ENCODE data around the gene BRS3.

The BRS3 gene

DNA sequence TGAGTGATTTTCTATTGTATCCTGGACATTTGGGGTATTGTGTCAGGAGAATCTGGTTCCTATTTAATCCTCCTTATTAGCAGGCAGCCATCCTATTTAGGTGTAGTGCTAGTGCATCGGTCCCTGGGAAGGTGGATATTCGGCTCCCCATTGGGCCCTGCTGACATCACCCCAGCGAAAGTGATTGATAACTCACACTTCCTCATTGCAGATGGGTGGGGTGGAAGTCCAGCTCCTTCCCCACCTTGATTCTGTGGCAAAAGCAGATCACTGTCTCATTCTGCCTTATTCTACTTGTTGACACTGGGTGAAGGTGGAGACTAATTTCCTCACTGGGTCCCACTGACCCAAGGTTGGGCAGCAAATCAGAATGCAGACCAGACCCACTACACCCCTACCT, 23.2 kb upstream of the BRS3 start:
- TF ChIP-seq FOXK2 (IDR thresholded peaks at IDR 0.05) = no peak
- TF ChIP-seq FOXM1 (IDR thresholded peaks at IDR 0.05; ENCODE audit: borderline replicate concordance) = no peak
- TF ChIP-seq ZNF384 (IDR thresholded peaks at IDR 0.05) = no peak
- no peak for TF ChIP-seq SP1 (IDR thresholded peaks at IDR 0.05)
- TF ChIP-seq ELF4 (IDR thresholded peaks at IDR 0.05) = no peak
- no peak for TF ChIP-seq SUZ12 (IDR thresholded peaks at IDR 0.05)
- no peak for TF ChIP-seq FOXA1 (IDR thresholded peaks at IDR 0.05)
- no peak for TF ChIP-seq CTBP1 (IDR thresholded peaks at IDR 0.05; ENCODE audit: borderline replicate concordance)
- TF ChIP-seq TARDBP (IDR thresholded peaks at IDR 0.05) = no peak
- no peak for TF ChIP-seq HDGF (IDR thresholded peaks at IDR 0.05; ENCODE audit: borderline replicate concordance)
- no peak for TF ChIP-seq NFRKB (IDR thresholded peaks at IDR 0.05)
- TF ChIP-seq L3MBTL2 (conservative IDR thresholded peaks at IDR 0.05) = no peak
- TF ChIP-seq LEF1 (IDR thresholded peaks at IDR 0.05; ENCODE audit: borderline replicate concordance) = no peak
- no peak for TF ChIP-seq ARNT (IDR thresholded peaks at IDR 0.05)
- ChIA-PET CTCF (no interaction called here), POLR2A (no interaction called here)
- no peak for DNase-seq (ENCODE audit: extremely low spot score)

DNA sequence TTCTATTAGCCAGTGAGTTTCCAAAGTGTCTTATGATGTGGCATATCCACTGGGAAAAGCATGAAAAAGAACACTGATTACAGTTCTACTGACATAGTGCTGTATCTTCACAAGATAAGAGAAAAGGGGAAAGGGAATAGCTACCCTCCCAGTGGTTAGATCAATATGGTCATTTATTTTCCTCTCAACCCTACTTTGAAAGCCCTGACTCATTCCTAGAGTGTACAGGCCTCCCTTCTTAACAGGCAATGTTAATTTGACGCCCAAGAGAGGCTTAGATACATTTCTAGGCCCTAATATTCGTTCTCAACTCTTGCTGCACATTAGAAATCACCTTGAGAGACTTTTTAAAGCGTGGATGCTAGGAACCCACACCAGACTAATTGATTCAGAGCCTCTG, 20.4 kb upstream of the BRS3 start:
- DNase-seq (ENCODE audit: extremely low spot score) = no peak
- ChIA-PET POLR2A (no interaction called here), CTCF (no interaction called here)
- no peak for TF ChIP-seq ARNT (IDR thresholded peaks at IDR 0.05)
- no peak for TF ChIP-seq L3MBTL2 (conservative IDR thresholded peaks at IDR 0.05)
- TF ChIP-seq ZNF384 (IDR thresholded peaks at IDR 0.05) = no peak

DNA sequence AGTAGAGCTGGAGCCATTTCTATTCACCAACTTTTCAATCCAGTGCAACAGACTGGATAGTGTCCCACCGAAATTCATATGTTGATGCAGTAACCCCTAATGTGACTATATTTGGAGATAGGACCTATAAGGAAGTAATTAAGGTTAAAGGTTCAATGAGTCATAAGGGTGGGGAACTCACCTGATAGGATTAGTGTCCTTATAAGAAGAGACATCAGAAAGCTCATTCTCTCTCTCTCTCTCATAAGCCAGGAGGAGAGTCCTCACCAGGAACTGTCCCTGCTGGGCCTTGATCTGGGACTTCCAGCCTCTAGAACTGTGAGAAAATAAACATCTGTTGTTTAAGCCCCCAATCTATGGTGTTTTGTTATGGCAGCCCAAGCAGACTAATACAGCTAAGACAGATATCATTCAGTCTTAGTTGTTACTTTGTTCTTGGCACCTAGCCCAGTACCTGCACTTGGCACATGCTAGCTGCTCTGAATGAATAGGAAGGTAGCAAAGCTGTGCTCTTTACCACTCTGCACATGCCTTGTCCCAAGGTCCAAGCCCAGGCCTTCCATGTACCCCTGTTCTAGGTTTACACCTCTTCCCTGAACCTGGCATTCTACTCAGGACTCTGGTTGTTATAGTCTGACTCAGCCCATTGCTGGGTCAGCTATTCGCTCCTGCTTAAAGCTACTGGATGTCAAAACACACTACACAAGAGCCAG, 19.2 kb upstream of the BRS3 start:
- no peak for DNase-seq (ENCODE audit: extremely low spot score)
- POLR2A ChIA-PET = no interaction called here
- TF ChIP-seq SUZ12 (IDR thresholded peaks at IDR 0.05) (no peak), ELF4 (IDR thresholded peaks at IDR 0.05) (no peak), LEF1 (IDR thresholded peaks at IDR 0.05; ENCODE audit: borderline replicate concordance) (no peak), CTBP1 (IDR thresholded peaks at IDR 0.05; ENCODE audit: borderline replicate concordance) (no peak), FOXA1 (IDR thresholded peaks at IDR 0.05) (no peak), L3MBTL2 (conservative IDR thresholded peaks at IDR 0.05) (no peak), HDGF (IDR thresholded peaks at IDR 0.05; ENCODE audit: borderline replicate concordance) (no peak), NFRKB (IDR thresholded peaks at IDR 0.05) (no peak), SP1 (IDR thresholded peaks at IDR 0.05) (no peak), ZNF384 (IDR thresholded peaks at IDR 0.05) (no peak), BHLHE40 (IDR thresholded peaks at IDR 0.05; ENCODE audit: borderline replicate concordance) (no peak), TARDBP (IDR thresholded peaks at IDR 0.05) (no peak), FOXM1 (IDR thresholded peaks at IDR 0.05; ENCODE audit: borderline replicate concordance) (no peak), ARNT (IDR thresholded peaks at IDR 0.05) (no peak), FOXK2 (IDR thresholded peaks at IDR 0.05) (no peak)
- TF ChIP-seq, protein P1, sequence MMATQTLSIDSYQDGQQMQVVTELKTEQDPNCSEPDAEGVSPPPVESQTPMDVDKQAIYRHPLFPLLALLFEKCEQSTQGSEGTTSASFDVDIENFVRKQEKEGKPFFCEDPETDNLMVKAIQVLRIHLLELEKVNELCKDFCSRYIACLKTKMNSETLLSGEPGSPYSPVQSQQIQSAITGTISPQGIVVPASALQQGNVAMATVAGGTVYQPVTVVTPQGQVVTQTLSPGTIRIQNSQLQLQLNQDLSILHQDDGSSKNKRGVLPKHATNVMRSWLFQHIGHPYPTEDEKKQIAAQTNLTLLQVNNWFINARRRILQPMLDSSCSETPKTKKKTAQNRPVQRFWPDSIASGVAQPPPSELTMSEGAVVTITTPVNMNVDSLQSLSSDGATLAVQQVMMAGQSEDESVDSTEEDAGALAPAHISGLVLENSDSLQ (IDR thresholded peaks at IDR 0.05) = no peak
- CTCF ChIA-PET = no interaction called here

DNA sequence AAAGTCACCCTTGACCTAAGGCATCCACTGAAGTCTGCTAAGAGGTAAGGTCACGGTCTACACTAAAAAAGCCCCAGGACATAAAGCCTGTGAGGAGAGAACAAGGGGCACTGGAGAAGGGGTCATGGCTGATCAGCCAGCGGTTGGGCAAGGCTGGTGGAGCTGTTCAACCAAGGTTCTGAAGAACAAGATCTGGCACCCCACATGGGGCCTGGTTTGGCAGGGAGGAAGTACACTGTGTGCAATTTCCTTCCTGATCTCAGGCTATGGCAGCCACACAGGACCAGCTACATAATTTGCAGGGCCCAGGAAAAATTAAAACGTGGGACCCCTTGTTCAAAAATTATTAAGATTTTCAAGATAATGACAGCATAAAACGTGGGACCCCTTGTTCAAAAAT, 14.1 kb upstream of the BRS3 start:
- no peak for DNase-seq (ENCODE audit: extremely low spot score)
- POLR2A ChIA-PET = no interaction called here
- no peak for TF ChIP-seq FOXA1 (IDR thresholded peaks at IDR 0.05)
- no peak for TF ChIP-seq LEF1 (IDR thresholded peaks at IDR 0.05; ENCODE audit: borderline replicate concordance)
- no peak for TF ChIP-seq TARDBP (IDR thresholded peaks at IDR 0.05)
- TF ChIP-seq CTBP1 (IDR thresholded peaks at IDR 0.05; ENCODE audit: borderline replicate concordance) = no peak
- TF ChIP-seq L3MBTL2 (conservative IDR thresholded peaks at IDR 0.05) = no peak
- TF ChIP-seq, protein P1 (IDR thresholded peaks at IDR 0.05) = no peak
- TF ChIP-seq ELF4 (IDR thresholded peaks at IDR 0.05) = no peak
- TF ChIP-seq ARNT (IDR thresholded peaks at IDR 0.05) = no peak
- TF ChIP-seq SUZ12 (IDR thresholded peaks at IDR 0.05) = no peak
- no peak for TF ChIP-seq SP1 (IDR thresholded peaks at IDR 0.05)
- no peak for TF ChIP-seq FOXM1 (IDR thresholded peaks at IDR 0.05; ENCODE audit: borderline replicate concordance)
- no peak for TF ChIP-seq BHLHE40 (IDR thresholded peaks at IDR 0.05; ENCODE audit: borderline replicate concordance)
- TF ChIP-seq FOXK2 (IDR thresholded peaks at IDR 0.05) = no peak
- no peak for TF ChIP-seq ZNF384 (IDR thresholded peaks at IDR 0.05)
- TF ChIP-seq NFRKB (IDR thresholded peaks at IDR 0.05) = no peak
- TF ChIP-seq HDGF (IDR thresholded peaks at IDR 0.05; ENCODE audit: borderline replicate concordance) = no peak
- CTCF ChIA-PET = no interaction called here

DNA sequence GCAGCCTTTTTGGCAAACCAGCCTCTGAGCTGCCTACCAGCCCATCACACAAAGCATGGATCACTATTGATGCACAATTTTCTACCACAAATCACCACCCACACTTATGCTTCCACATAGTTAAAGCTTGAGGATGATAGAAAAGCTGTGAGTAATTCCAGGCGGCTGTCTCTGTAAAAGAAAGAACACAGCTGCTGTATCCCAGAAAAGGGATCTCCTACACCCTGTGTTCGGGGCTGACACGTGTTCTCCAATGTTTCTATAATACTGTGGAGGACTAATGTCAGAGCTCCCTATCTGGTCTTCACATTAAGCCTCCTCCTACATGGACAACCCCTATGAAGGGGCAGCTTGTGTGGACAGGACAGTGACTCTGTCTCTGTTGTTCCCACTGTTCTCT, 12.5 kb upstream of the BRS3 start:
- ChIA-PET CTCF (interaction anchor here (1.1 kb wide), 1 partner anchor 11 kb away, joined by 3 read pairs; no protein-coding TSS in a partner anchor), POLR2A (no interaction called here)
- TF ChIP-seq NFRKB (IDR thresholded peaks at IDR 0.05) (no peak), LEF1 (IDR thresholded peaks at IDR 0.05; ENCODE audit: borderline replicate concordance) (no peak), ARNT (IDR thresholded peaks at IDR 0.05) (no peak), FOXK2 (IDR thresholded peaks at IDR 0.05) (no peak), FOXM1 (IDR thresholded peaks at IDR 0.05; ENCODE audit: borderline replicate concordance) (no peak), ZNF384 (IDR thresholded peaks at IDR 0.05) (no peak), L3MBTL2 (conservative IDR thresholded peaks at IDR 0.05) (no peak), SUZ12 (IDR thresholded peaks at IDR 0.05) (no peak), CTBP1 (IDR thresholded peaks at IDR 0.05; ENCODE audit: borderline replicate concordance) (no peak), BHLHE40 (IDR thresholded peaks at IDR 0.05; ENCODE audit: borderline replicate concordance) (no peak), FOXA1 (IDR thresholded peaks at IDR 0.05) (no peak), SP1 (IDR thresholded peaks at IDR 0.05) (no peak), TARDBP (IDR thresholded peaks at IDR 0.05) (no peak)
- DNase-seq (ENCODE audit: extremely low spot score) = no peak

DNA sequence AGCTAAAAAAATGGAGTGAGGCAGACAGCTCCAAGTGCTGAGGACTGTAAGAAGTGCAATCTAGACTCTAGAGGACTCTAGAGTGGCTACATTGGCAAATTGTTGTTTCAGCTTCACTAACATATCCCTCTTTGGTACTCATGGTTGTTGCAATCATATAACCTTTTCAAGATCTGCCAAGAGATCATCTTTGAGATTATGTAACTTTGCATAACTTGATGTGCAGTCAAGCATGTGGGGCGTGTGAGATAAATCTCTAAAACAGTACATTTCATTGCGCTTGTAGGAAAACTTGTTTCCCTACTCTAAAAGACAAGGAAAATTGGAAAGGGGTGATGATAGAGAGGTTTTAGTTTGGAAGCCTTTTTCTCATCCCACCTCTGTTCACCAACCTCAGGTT, 11.2 kb upstream of the BRS3 start:
- ChIA-PET CTCF (no interaction called here), POLR2A (no interaction called here)
- no peak for TF ChIP-seq L3MBTL2 (conservative IDR thresholded peaks at IDR 0.05)
- TF ChIP-seq FOXA1 (IDR thresholded peaks at IDR 0.05) = no peak
- TF ChIP-seq LEF1 (IDR thresholded peaks at IDR 0.05; ENCODE audit: borderline replicate concordance) = no peak
- TF ChIP-seq, protein P1 (IDR thresholded peaks at IDR 0.05) = no peak
- TF ChIP-seq BHLHE40 (IDR thresholded peaks at IDR 0.05; ENCODE audit: borderline replicate concordance) = no peak
- no peak for TF ChIP-seq CTBP1 (IDR thresholded peaks at IDR 0.05; ENCODE audit: borderline replicate concordance)
- no peak for TF ChIP-seq SP1 (IDR thresholded peaks at IDR 0.05)
- TF ChIP-seq ARNT (IDR thresholded peaks at IDR 0.05) = no peak
- TF ChIP-seq NFRKB (IDR thresholded peaks at IDR 0.05) = no peak
- no peak for TF ChIP-seq FOXK2 (IDR thresholded peaks at IDR 0.05)
- no peak for TF ChIP-seq ELF4 (IDR thresholded peaks at IDR 0.05)
- no peak for TF ChIP-seq SUZ12 (IDR thresholded peaks at IDR 0.05)
- TF ChIP-seq FOXM1 (IDR thresholded peaks at IDR 0.05; ENCODE audit: borderline replicate concordance) = no peak
- TF ChIP-seq HDGF (IDR thresholded peaks at IDR 0.05; ENCODE audit: borderline replicate concordance) = no peak
- TF ChIP-seq TARDBP (IDR thresholded peaks at IDR 0.05) = no peak
- TF ChIP-seq ZNF384 (IDR thresholded peaks at IDR 0.05) = no peak
- DNase-seq (ENCODE audit: extremely low spot score) = no peak

Data from HEK293T (cell line).